Stimulated activated naive CD8-positive, alpha-beta T cell treated with anti-CD3 and anti-CD28 coated beads, Interleukin-15, amount 100 ng/mL, for 72 hours (primary cell): ENCODE measurements around the gene ABR.

Experiments
- ATAC-seq: fragments of 150-1000 bp; cut with Tn5 transposase; 2 replicates; pipeline ENCODE4 v1.10.0; 2021; ENCODE audit warnings: mild to moderate bottlenecking, moderate library complexity
- DNase-seq, 2 donors: peaks; one replicate each; pipeline ENCODE4 v3.0.0; 2021 to 2022
- H3K27ac Mint-ChIP-seq, 2 donors: one replicate each; pipeline ENCODE4 v1.8.0; 2022; ENCODE audit warnings: mild to moderate bottlenecking in 2 of 2, mixed read lengths in 2 of 2, moderate library complexity in 2 of 2
- H3K27me3 Mint-ChIP-seq: one replicate; pipeline ENCODE4 v1.8.0; 2022; ENCODE audit warnings: mixed read lengths
- H3K4me1 Mint-ChIP-seq: one replicate; pipeline ENCODE4 v1.8.0; 2022; ENCODE audit warnings: mild to moderate bottlenecking, mixed read lengths
- H3K4me3 Mint-ChIP-seq, 2 donors: one replicate each; pipeline ENCODE4 v1.8.0; 2022; ENCODE audit warnings: mild to moderate bottlenecking in 2 of 2, mixed read lengths in 2 of 2, moderate library complexity in 1 of 2
- H3K9me3 Mint-ChIP-seq, 2 donors: one replicate each; pipeline ENCODE4 v1.8.0; 2022; ENCODE audit warnings: mixed read lengths in 2 of 2

ABR gene

DNA sequence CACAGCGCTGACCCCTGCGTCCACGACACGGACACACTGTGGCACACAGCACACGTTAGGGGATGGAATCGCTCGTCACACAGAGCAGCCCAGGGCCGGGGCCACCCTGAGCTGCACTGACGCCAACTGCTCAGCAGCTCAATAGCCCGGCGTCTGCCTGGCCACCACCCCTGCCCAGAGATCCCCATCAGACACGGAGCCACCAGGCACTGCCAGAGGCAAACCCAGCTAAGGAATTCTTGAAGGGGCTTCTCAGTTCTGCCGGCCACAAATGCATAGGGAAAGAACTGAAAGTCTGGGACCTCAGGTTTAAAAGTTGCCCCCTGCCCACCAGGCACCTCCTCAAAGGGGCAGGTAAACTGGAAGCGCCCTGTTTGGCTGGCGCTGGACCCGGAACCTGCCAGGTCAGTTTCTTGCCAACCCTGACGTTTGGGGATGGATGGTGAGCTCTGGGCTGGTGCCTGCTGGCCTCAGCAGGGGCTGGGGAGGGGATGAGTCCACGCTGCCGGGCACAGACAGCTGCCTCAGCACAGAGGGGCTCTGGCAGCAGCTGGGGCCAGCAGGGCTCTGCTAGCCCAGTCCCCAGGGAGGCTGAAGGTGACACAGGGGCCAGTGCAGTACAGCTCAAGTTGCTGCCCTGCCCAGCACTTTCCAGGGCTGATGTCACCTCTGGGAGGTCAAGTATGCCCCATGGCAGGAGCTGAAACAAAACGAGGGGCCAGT, 149.7 kb downstream of the ABR start:
- no peak overlapping the region for H3K4me3 Mint-ChIP-seq
- no peak for DNase-seq
- H3K27ac Mint-ChIP-seq: no peak overlapping the region
- no peak for ATAC-seq
- no peaks in the 10 kb centered on the region for H3K9me3 Mint-ChIP-seq
- H3K4me1 Mint-ChIP-seq: peaks cover 8% of the 10 kb centered on the region
- no peaks in the 10 kb centered on the region for H3K27me3 Mint-ChIP-seq

DNA sequence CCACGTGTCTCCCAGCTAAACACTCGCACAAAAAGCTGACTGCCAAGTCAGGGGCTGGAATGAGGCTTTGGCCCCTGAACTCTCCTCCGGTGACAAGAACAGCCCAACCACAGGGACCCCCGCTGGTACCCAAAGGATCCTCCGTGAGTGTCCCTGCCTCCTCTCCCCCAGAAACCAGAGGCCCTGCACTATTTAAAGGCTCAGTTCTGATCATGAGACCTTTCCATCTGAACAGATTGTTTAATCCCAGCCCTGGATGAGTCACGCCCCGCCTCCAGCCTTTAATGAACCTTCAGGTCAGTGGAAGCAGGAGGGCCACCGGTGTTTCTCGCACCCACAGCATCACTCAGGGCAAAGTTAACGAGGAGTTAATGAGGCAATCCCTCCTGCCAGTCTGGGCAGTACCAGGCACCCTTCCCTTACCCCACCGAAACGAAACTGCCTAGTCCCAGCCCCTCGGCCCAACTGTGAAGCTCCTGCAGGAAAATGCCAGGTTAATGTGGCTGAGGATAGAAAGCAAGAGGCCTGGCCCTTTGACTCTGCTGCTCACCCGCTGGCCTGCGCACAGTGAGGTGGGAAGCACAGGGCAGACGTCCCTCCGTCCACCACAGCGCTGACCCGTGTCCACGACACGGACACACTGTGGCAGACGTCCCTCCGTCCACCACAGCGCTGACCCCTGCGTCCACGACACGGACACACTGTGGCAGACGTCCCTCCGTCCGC, 150.4 kb downstream of the ABR start:
- H3K4me1 Mint-ChIP-seq: peaks cover 8% of the 10 kb centered on the region
- no peak overlapping the region for H3K27ac Mint-ChIP-seq
- H3K27me3 Mint-ChIP-seq: no peaks in the 10 kb centered on the region
- ATAC-seq: no peak
- no peak overlapping the region for H3K4me3 Mint-ChIP-seq
- H3K9me3 Mint-ChIP-seq: no peaks in the 10 kb centered on the region
- DNase-seq: no peak

GRCh38 chr17:1027044-1027443, 152.7 kb downstream of the ABR start:
- Mint-ChIP-seq H3K4me3 (no peak overlapping the region), H3K4me1 (peaks cover 8% of the 10 kb centered on the region), H3K27me3 (no peaks in the 10 kb centered on the region), H3K9me3 (no peaks in the 10 kb centered on the region), H3K27ac (no peak overlapping the region)
- ATAC-seq (no peak), DNase-seq (no peak)

- no peak overlapping the region for H3K27ac Mint-ChIP-seq
- no peaks in the 10 kb centered on the region for H3K27me3 Mint-ChIP-seq
- DNase-seq (no peak), ATAC-seq (no peak)
- no peaks in the 10 kb centered on the region for H3K9me3 Mint-ChIP-seq
- no peak overlapping the region for H3K4me3 Mint-ChIP-seq
- H3K4me1 Mint-ChIP-seq: peaks cover 8% of the 10 kb centered on the region
Observed at GRCh38 chr17:1026599-1026975, 153.2 kb downstream of the ABR start.

DNA sequence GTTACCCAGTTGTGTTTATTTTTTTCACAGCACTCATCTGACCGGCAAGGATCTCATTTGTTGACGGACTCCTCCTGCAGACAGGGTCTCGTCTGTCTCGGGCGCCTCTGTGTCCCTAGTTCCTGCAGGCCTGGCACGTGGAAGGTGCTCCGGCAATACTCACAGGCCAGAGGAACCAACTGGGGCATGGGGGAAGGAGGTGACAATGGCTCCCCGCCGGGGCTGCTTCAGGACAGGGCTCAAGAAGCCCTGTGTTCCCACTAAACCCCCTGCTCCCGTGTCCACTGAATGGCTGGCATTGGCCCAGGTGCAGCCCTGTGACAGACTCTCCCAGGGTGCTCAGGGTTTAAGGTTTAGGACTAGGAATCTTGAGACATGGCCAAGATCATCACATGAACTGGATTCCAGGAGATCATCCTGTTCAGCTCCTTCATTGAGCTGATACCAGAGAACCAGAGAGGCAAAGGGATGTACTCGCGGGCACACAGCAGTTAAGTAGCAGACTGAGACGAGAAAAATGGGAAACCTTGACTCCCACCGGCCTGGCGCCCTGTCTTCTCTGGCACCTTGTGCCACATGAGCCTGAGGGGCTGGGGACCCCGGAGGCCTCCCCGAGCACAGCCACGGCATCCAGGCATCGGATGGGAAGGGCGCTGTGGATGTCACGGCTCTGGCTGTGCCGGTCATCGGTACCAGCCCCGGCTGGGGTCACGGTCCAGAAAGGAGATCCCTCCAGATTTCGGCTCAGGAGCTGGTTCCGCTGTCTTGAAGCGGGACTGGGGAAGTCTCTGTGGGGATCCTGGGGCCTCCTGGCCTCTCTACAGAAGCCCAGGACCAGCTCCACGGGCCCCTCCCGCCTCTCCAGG, 153.8 kb downstream of the ABR start:
- no peak overlapping the region for H3K4me3 Mint-ChIP-seq
- no peak for ATAC-seq
- H3K27me3 Mint-ChIP-seq: no peaks in the 10 kb centered on the region
- no peaks in the 10 kb centered on the region for H3K9me3 Mint-ChIP-seq
- H3K4me1 Mint-ChIP-seq: peaks cover 8% of the 10 kb centered on the region
- DNase-seq: no peak
- no peak overlapping the region for H3K27ac Mint-ChIP-seq

DNA sequence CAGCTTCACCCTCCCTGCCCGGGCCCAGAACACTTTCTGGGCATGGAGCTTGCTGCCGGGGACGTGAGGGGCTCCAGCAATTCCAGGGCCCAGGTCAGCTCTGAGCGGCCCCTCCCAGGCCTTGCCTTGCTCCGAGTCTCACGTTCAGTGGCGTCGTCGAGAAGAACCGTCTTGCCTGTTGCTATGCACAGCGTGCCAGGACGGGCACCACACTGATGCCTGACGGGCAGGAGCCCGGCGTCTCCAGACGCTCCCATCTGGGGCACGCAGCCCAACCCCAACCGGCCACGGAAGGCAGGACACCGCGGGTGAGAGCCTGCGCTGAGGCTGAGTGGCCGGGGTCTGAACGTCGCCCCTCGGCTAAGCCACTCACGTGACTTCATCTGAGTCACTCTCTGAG, 155.7 kb downstream of the ABR start:
- H3K27ac Mint-ChIP-seq: peak overlapping the region in 1 of 2 donors; percentile 19
- ATAC-seq (no peak), DNase-seq (no peak)
- H3K4me3 Mint-ChIP-seq: no peak overlapping the region
- H3K27me3 Mint-ChIP-seq: no peaks in the 10 kb centered on the region
- no peaks in the 10 kb centered on the region for H3K9me3 Mint-ChIP-seq
- peaks cover under 1% of the 10 kb centered on the region for H3K4me1 Mint-ChIP-seq

DNA sequence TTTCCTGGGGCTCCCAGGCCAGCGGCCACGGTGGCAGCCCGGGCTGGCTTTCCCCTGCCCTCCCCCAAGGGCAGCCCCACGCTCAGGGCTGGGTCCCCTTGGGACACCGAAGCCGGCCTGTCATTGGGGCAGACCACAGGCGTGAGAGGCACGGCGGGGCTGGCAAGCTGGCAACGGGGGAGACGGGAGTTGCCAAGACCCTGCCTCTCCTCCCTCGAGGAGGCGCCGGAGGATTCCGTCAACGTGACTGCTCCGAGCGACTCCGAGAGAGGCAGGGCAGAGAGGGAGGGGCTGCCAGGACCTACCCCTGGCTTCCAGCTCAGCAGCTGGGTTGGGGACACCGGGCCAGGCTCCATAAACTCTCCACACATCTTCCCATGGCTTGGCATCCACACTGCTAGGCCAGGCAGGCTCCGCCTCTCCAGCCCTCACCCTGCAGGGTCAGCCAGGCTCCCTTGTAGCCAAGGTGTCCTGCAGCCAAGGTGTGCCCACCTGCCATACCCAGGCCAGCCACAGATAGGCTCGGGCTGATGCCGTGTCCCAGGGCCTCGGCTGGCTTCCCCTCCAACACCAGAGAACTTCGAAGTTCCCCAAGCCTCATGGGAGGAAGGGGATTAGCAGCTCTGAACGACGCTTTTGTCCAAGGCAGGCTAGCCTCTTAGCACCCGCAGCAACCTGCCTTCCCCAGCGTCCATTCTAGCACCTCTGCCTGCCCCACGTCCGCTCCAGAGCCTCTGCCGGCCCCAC, 157.3 kb downstream of the ABR start:
- Mint-ChIP-seq H3K27me3 (no peaks in the 10 kb centered on the region), H3K4me1 (no peaks in the 10 kb centered on the region), H3K9me3 (no peaks in the 10 kb centered on the region), H3K27ac (no peak overlapping the region), H3K4me3 (no peak overlapping the region)
- ATAC-seq (no peak), DNase-seq (no peak)

DNA sequence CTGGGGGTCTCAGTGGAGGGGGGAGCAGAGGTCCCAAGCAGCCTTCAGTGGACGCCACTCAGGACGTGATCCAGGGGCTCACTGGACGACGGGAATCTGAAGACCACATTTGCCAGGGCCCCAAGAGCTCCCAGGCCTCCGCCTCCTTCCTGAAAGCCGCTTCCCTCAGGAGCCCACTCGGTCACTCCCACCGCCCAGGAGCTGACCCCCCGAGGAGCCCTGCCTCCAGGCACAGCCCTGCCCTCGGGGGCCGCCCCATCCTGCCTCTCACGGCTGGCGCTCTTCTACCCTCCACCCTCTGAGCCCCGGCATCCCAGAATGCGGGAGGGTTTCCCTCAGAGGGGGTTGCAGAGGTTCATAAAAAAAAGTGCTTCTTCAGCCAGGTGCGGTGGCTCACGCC, 158.6 kb downstream of the ABR start:
- no peak for ATAC-seq
- H3K4me3 Mint-ChIP-seq: no peak overlapping the region
- H3K9me3 Mint-ChIP-seq: no peaks in the 10 kb centered on the region

GRCh38 chr17:1019451-1019850, 160.3 kb downstream of the ABR start:
- Mint-ChIP-seq H3K27me3 (no peaks in the 10 kb centered on the region), H3K9me3 (no peaks in the 10 kb centered on the region), H3K4me3 (no peak overlapping the region), H3K27ac (peak overlapping the region in 1 of 2 donors; percentile 92), H3K4me1 (no peaks in the 10 kb centered on the region)
- DNase-seq: no peak
- no peak for ATAC-seq

More for the DNA sequence above, 158.6 kb downstream of the ABR start:
- DNase-seq: no peak
- Mint-ChIP-seq H3K4me1 (no peaks in the 10 kb centered on the region), H3K27ac (no peak overlapping the region), H3K27me3 (no peaks in the 10 kb centered on the region)

GRCh38 chr17:1018547-1018946, 161.2 kb downstream of the ABR start:
- no peak for ATAC-seq

DNA sequence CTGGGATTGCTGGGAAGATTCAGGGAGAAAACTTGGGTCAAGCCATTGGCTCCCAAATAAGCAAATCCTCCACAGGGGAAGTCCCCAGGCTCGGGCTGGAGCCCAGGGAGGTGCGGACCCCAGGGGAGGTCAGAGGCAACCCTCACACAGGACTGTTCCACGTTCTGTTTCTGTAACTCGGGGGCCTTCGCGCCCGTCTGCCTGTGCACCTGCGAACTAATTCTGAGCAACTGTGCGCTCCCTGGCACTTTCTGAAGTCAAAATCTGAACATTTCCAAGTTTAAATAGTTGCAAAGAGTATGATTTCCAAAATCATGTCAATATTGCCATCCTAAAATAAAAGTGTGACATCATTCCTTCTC, 166.1 kb downstream of the ABR start:
- no peaks in the 10 kb centered on the region for H3K9me3 Mint-ChIP-seq
- DNase-seq: no peak
- H3K27me3 Mint-ChIP-seq: no peaks in the 10 kb centered on the region
- peak overlapping the region in 1 of 2 donors; percentile 27 for H3K27ac Mint-ChIP-seq
- no peaks in the 10 kb centered on the region for H3K4me1 Mint-ChIP-seq
- H3K4me3 Mint-ChIP-seq: no peak overlapping the region
- no peak for ATAC-seq

More at GRCh38 chr17:1018547-1018946, 161.2 kb downstream of the ABR start:
- no peak for DNase-seq
- H3K4me1 Mint-ChIP-seq: no peaks in the 10 kb centered on the region
- H3K9me3 Mint-ChIP-seq: no peaks in the 10 kb centered on the region
- H3K27me3 Mint-ChIP-seq: no peaks in the 10 kb centered on the region
- no peak overlapping the region for H3K4me3 Mint-ChIP-seq
- no peak overlapping the region for H3K27ac Mint-ChIP-seq

GRCh38 chr17:1012823-1013728, 166.7 kb downstream of the ABR start:
- DNase-seq (no peak), ATAC-seq (peak; percentile 44)
- H3K27me3 Mint-ChIP-seq: no peaks in the 10 kb centered on the region
- H3K9me3 Mint-ChIP-seq: no peaks in the 10 kb centered on the region
- H3K4me3 Mint-ChIP-seq: no peak overlapping the region
- no peaks in the 10 kb centered on the region for H3K4me1 Mint-ChIP-seq
- H3K27ac Mint-ChIP-seq: no peak overlapping the region

DNA sequence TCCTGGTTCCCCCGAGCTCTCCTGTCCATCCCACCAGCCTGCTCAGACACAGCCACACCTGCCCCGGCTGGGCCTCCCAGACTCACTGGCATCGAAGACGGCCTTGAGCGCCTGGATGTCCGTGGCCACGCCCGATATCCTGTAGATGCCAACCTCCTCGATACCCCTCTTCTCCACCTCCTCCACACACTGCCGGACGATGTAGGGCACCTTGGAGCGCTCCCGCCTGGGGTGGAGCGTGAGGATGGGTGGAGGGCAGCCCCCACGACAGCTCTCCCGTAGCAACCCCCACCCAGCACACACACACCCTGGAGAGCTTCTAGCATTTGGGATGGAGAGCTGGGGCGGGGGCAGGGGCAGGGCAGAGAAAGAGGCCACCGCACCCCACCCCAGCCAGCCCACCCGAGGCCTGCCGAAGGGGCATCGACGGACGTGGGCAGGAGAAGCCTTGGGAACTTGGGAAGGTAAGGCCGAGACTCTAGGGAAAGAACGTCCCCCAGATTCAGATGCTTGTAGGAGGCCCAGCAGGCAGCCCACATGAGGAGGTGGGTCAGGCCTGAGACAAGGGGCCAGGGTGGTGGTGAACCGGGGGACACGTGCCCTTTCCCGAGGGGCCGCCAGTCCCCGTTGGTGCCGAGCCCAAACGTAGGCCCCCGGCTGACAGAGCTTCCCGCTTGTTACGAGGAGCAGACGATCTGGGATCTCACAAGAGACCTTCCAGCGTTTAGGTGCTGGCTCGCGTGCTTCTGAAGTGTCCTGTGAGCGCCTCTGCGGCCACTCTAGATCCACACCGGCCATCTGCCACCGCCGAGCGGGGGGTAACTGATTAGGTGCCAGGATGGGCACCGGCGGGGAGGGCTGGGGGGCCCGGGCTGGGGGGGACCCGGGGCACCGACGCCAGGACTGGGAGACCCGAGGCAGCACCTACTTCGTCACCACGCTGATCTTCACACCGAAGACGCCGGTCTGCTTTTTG, 167.7 kb downstream of the ABR start:
- no peaks in the 10 kb centered on the region for H3K27me3 Mint-ChIP-seq
- H3K4me1 Mint-ChIP-seq: no peaks in the 10 kb centered on the region
- no peak for ATAC-seq
- no peaks in the 10 kb centered on the region for H3K9me3 Mint-ChIP-seq
- no peak for DNase-seq
- H3K27ac Mint-ChIP-seq: no peak overlapping the region
- no peak overlapping the region for H3K4me3 Mint-ChIP-seq

GRCh38 chr17:1011138-1011537, 168.6 kb downstream of the ABR start:
- Mint-ChIP-seq H3K27me3 (no peaks in the 10 kb centered on the region), H3K4me3 (no peak overlapping the region), H3K4me1 (peaks cover 2% of the 10 kb centered on the region), H3K27ac (no peak overlapping the region), H3K9me3 (no peaks in the 10 kb centered on the region)
- DNase-seq (no peak), ATAC-seq (no peak)
